ENCODE measurements around the gene ST8SIA1. TPM values are rescaled to one million over a fixed set of nuclear protein-coding genes. Genes with fewer than 3 reads are reported as not detected.
A peak's percentile ranks its signal among the peaks of the same experiment; 100 is the strongest.
"Not testable (repeated sequence)": the region's sequence is repeated elsewhere in the genome, so short reads cannot be mapped to it uniquely, and the experiment has no call there.

ST8SIA1 gene, protein sequence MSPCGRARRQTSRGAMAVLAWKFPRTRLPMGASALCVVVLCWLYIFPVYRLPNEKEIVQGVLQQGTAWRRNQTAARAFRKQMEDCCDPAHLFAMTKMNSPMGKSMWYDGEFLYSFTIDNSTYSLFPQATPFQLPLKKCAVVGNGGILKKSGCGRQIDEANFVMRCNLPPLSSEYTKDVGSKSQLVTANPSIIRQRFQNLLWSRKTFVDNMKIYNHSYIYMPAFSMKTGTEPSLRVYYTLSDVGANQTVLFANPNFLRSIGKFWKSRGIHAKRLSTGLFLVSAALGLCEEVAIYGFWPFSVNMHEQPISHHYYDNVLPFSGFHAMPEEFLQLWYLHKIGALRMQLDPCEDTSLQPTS
- not detected for polyA plus RNA-seq (ENCODE audit: low read depth in 6 of 6)

GRCh38 chr12:22334410-22335100 lies at the start of gene ST8SIA1:
Gene ST8SIA1 (minus strand): TSS chr12:22334707. CDS start chr12:22334232, 475 bp downstream.
- Mint-ChIP-seq H3K4me1 (peaks cover 13 to 18% (median 17%) of the 10 kb centered on the region in 3 donors), H3K27ac (peak within 1 kb of the TSS in 1 of 6 donors; percentile 91), H3K36me3 (peaks cover 0 to 6% of the 10 kb centered on the region in 2 donors), H3K9me3 (no peaks in the 10 kb centered on the region), H3K27me3 (peaks cover 54 to 91% (median 75%) of the 10 kb centered on the region in 3 donors), H3K4me3 (peak within 1 kb of the TSS; percentile 82 to 92 (median 90))
- ATAC-seq (ENCODE audit: low read depth in 2 of 2) (peak; percentile 25 to 26), DNase-seq (no peak)

DNA sequence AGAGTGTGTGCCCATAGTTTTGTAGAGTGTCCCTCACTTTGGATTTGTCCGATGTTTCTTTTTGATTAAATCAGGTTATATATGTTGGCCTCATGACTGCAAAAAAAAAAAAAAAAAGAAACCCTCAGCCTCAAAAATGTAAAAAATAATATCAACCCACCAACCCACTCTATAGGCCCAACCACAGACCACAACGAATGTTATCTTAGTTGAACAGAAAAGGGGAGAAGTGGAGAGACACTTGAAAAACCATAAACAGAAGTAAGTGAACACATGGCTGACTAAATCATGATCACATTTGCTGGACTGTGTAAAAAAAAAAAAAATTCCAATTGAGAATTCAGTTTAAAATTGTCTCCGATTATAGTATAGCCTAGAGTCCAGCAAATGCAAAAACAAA lies 45.5 kb upstream of the ST8SIA1 start:
- Mint-ChIP-seq H3K4me1 (no peaks in the 10 kb centered on the region), H3K4me3 (no peak overlapping the region), H3K27ac (no peak overlapping the region), H3K36me3 (no peaks in the 10 kb centered on the region), H3K27me3 (peaks cover 12 to 26% (median 20%) of the 10 kb centered on the region in 3 donors), H3K9me3 (peaks cover 2 to 13% (median 6%) of the 10 kb centered on the region in 7 donors)
- ATAC-seq (ENCODE audit: low read depth in 2 of 2), result no peak
- DNase-seq, result no peak

- ATAC-seq (ENCODE audit: low read depth in 2 of 2) (no peak), DNase-seq (no peak)
- Mint-ChIP-seq H3K4me1 (peaks cover 9 to 15% (median 13%) of the 10 kb centered on the region in 3 donors), H3K9me3 (peaks cover 0 to 9% (median 3%) of the 10 kb centered on the region in 7 donors), H3K27ac (peak overlapping the region in 1 of 6 donors; percentile 13), H3K36me3 (no peaks in the 10 kb centered on the region), H3K4me3 (peak overlapping the region in 1 of 8 donors; percentile 37), H3K27me3 (peaks cover 12 to 21% (median 14%) of the 10 kb centered on the region in 3 donors)
Measured at GRCh38 chr12:22377731-22378496, 43.4 kb upstream of the ST8SIA1 start.

DNA sequence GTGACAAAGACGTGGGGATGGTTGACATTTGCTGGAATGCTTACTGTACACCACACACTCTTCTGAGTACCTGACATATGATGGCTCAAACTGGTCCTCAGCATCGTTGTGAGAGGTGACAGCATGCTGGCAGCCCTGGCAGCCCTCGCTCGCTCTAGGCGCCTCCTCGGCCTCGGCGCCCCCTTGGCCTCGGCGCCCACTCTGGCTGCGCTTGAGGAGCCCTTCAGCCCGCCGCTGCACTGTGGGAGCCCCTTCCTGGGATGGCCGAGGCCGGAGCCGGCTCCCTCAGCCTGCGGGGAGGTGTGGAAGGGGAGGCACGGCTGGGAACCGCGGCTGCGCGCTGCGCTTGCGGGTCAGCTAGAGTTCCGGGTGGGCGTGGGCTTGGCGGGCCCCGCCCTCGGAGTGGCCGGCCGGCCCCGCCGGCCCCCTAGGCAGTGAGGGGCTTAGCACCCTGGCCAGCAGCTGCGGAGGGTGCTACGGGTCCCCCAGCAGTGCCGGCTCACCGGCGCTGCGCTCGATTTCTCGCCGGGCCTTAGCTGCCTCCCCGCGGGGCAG lies 42.2 kb upstream of the ST8SIA1 start:
- not testable (repeated sequence) for H3K27ac Mint-ChIP-seq
- peaks cover 9 to 15% (median 13%) of the 10 kb centered on the region in 3 donors for H3K4me1 Mint-ChIP-seq

GRCh38 chr12:22374508-22374907 lies 40.0 kb upstream of the ST8SIA1 start:
- Mint-ChIP-seq H3K4me3 (peak overlapping the region in 2 of 8 donors; percentile 4 to 27), H3K36me3 (no peaks in the 10 kb centered on the region), H3K27ac (peak overlapping the region in 1 of 6 donors; percentile 31), H3K4me1 (peaks cover 9 to 15% (median 13%) of the 10 kb centered on the region in 3 donors), H3K27me3 (peaks cover 0 to 6% (median 0%) of the 10 kb centered on the region in 3 donors), H3K9me3 (peaks cover 0 to 3% (median 0%) of the 10 kb centered on the region in 7 donors)
- peak; percentile 20 to 66 for ATAC-seq (ENCODE audit: low read depth in 2 of 2)
- DNase-seq, result no peak

More for the DNA sequence above, 42.2 kb upstream of the ST8SIA1 start:
- H3K9me3 Mint-ChIP-seq; ATAC-seq (ENCODE audit: low read depth in 2 of 2); H3K36me3 Mint-ChIP-seq; H3K4me3 Mint-ChIP-seq; DNase-seq: not testable (repeated sequence)
- H3K27me3 Mint-ChIP-seq, result peaks cover 8 to 20% (median 12%) of the 10 kb centered on the region in 3 donors

GRCh38 chr12:22372277-22372837 lies 37.9 kb upstream of the ST8SIA1 start:
- H3K27ac Mint-ChIP-seq, result peak overlapping the region in 1 of 6 donors; percentile 1
- no peak for ATAC-seq (ENCODE audit: low read depth in 2 of 2)
- peaks cover 9 to 15% (median 13%) of the 10 kb centered on the region in 3 donors for H3K4me1 Mint-ChIP-seq
- DNase-seq, result no peak
- H3K36me3 Mint-ChIP-seq, result peaks cover 0 to 6% of the 10 kb centered on the region in 2 donors
- H3K9me3 Mint-ChIP-seq, result peaks cover 8 to 14% (median 12%) of the 10 kb centered on the region in 7 donors
- H3K27me3 Mint-ChIP-seq, result peaks cover 0 to 13% (median 0%) of the 10 kb centered on the region in 3 donors
- no peak overlapping the region for H3K4me3 Mint-ChIP-seq

GRCh38 chr12:22366181-22366580 lies 31.7 kb upstream of the ST8SIA1 start:
- peaks cover 12 to 22% (median 15%) of the 10 kb centered on the region in 7 donors for H3K9me3 Mint-ChIP-seq
- no peak overlapping the region for H3K27ac Mint-ChIP-seq
- peaks cover 0 to 23% (median 3%) of the 10 kb centered on the region in 3 donors for H3K27me3 Mint-ChIP-seq
- peaks cover 6 to 8% of the 10 kb centered on the region in 2 donors for H3K36me3 Mint-ChIP-seq
- DNase-seq (no peak), ATAC-seq (ENCODE audit: low read depth in 2 of 2) (no peak)
- H3K4me3 Mint-ChIP-seq, result no peak overlapping the region
- H3K4me1 Mint-ChIP-seq, result no peaks in the 10 kb centered on the region

GRCh38 chr12:22361785-22362184 lies 27.3 kb upstream of the ST8SIA1 start:
- peaks cover 0 to 11% of the 10 kb centered on the region in 2 donors for H3K36me3 Mint-ChIP-seq
- no peaks in the 10 kb centered on the region for H3K4me1 Mint-ChIP-seq
- ATAC-seq (ENCODE audit: low read depth in 2 of 2) (no peak), DNase-seq (no peak)
- no peak overlapping the region for H3K27ac Mint-ChIP-seq
- peaks cover 0 to 4% (median 3%) of the 10 kb centered on the region in 7 donors for H3K9me3 Mint-ChIP-seq
- peaks cover 6 to 24% (median 19%) of the 10 kb centered on the region in 3 donors for H3K27me3 Mint-ChIP-seq
- peak overlapping the region in 1 of 8 donors; percentile 29 for H3K4me3 Mint-ChIP-seq

GRCh38 chr12:22360774-22361173 lies 26.3 kb upstream of the ST8SIA1 start:
- Mint-ChIP-seq H3K4me3 (no peak overlapping the region), H3K27me3 (peaks cover 7 to 26% (median 19%) of the 10 kb centered on the region in 3 donors), H3K4me1 (no peaks in the 10 kb centered on the region), H3K36me3 (peaks cover 0 to 7% of the 10 kb centered on the region in 2 donors), H3K27ac (no peak overlapping the region), H3K9me3 (peaks cover 0 to 3% (median 0%) of the 10 kb centered on the region in 7 donors)
- no peak for ATAC-seq (ENCODE audit: low read depth in 2 of 2)
- no peak for DNase-seq

DNA sequence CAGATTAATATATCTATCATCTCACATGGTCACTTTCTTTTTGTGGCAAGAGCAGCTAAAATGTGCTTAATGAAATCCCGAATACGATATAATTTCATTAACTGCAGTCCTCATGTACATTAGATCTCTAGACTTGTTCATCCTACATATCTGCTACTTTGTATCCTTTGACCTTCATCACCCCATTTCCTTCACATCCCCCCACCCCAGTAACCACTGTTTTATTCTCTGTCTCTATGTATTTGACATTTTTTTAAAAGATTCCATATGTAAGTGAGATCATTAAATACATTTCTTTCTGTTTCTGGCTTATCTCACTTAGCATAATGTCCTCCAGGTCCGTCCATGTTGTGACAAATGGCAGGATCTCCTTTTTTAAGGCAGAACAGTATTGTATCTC lies 23.0 kb upstream of the ST8SIA1 start:
- DNase-seq (no peak), ATAC-seq (ENCODE audit: low read depth in 2 of 2) (no peak)
- peaks cover 0 to 3% (median 0%) of the 10 kb centered on the region in 7 donors for H3K9me3 Mint-ChIP-seq
- no peaks in the 10 kb centered on the region for H3K4me1 Mint-ChIP-seq
- H3K27me3 Mint-ChIP-seq, result peaks cover 7 to 28% (median 26%) of the 10 kb centered on the region in 3 donors
- peaks cover 0 to 7% of the 10 kb centered on the region in 2 donors for H3K36me3 Mint-ChIP-seq
- no peak overlapping the region for H3K27ac Mint-ChIP-seq
- H3K4me3 Mint-ChIP-seq, result no peak overlapping the region

GRCh38 chr12:22356231-22356630 lies 21.7 kb upstream of the ST8SIA1 start:
- no peak overlapping the region for H3K4me3 Mint-ChIP-seq
- H3K27ac Mint-ChIP-seq, result no peak overlapping the region
- H3K9me3 Mint-ChIP-seq, result peaks cover 0 to 3% (median 0%) of the 10 kb centered on the region in 7 donors
- H3K4me1 Mint-ChIP-seq, result no peaks in the 10 kb centered on the region
- DNase-seq, result no peak
- ATAC-seq (ENCODE audit: low read depth in 2 of 2), result no peak
- H3K27me3 Mint-ChIP-seq, result peaks cover 7 to 24% (median 24%) of the 10 kb centered on the region in 3 donors
- peaks cover 0 to 7% of the 10 kb centered on the region in 2 donors for H3K36me3 Mint-ChIP-seq

- peaks cover 0 to 4% of the 10 kb centered on the region in 2 donors for H3K36me3 Mint-ChIP-seq
- ATAC-seq (ENCODE audit: low read depth in 2 of 2), result no peak
- H3K27me3 Mint-ChIP-seq, result peaks cover 11 to 12% (median 12%) of the 10 kb centered on the region in 3 donors
Measured at GRCh38 chr12:22355011-22355580, 20.6 kb upstream of the ST8SIA1 start.

More at GRCh38 chr12:22355011-22355580, 20.6 kb upstream of the ST8SIA1 start:
- DNase-seq, result no peak
- H3K4me1 Mint-ChIP-seq, result no peaks in the 10 kb centered on the region
- H3K27ac Mint-ChIP-seq, result no peak overlapping the region
- peaks cover 0 to 2% (median 0%) of the 10 kb centered on the region in 7 donors for H3K9me3 Mint-ChIP-seq
- no peak overlapping the region for H3K4me3 Mint-ChIP-seq

All from naive B cell (primary cell).